ENCODE results near the gene TYW5. TPM values are rescaled to one million over a fixed set of nuclear protein-coding genes. Genes with fewer than 3 reads are reported as not detected.
"Not testable (repeated sequence)": the region's sequence is repeated elsewhere in the genome, so short reads cannot be mapped to it uniquely, and the experiment has no call there.

TYW5 gene
- total RNA-seq, 1 donor from 2014 or later, result 11.1 TPM

DNA sequence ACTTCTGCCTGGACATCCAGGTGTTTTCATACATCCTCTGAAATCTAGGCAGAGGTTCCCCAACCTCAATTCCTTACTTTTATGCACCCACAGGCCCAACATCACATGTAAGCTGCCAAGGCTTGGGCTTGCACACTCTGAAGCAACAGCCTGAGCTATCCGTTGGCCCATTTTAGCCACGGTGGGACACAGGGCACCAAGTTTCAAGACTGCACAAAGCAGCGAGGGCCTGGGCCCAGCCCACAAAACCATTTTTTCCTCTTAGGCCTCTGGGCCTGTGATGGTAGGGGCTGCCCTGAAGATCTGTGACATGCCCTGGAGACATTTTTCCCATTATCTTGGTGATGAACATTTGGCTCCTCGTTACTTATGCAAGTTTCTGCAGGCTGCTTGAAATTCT lies 38.3 kb downstream of the TYW5 start:
- no peak for DNase-seq (ENCODE audit: low spot score)

GRCh38 chr2:199914372-199914958 lies 40.8 kb downstream of the TYW5 start:
- DNase-seq (ENCODE audit: low spot score), result no peak

- not testable (repeated sequence) for DNase-seq (ENCODE audit: low spot score)
Measured at GRCh38 chr2:199912553-199913114, 42.7 kb downstream of the TYW5 start.

DNA sequence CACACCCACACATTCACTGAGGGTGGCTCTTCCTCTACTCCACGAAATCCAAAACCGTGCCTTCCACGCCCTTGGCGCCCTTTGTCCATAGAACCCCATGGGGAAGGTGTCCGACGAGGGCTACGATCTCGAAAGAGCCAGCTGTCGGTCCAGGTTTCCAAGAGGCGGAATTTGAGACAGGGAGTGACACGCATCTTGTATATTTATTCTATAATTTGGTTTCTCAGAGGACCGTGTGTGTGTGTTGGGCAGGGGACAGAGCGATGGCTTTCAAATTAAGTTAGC lies 43.5 kb downstream of the TYW5 start:
- no peak for DNase-seq (ENCODE audit: low spot score)

DNA sequence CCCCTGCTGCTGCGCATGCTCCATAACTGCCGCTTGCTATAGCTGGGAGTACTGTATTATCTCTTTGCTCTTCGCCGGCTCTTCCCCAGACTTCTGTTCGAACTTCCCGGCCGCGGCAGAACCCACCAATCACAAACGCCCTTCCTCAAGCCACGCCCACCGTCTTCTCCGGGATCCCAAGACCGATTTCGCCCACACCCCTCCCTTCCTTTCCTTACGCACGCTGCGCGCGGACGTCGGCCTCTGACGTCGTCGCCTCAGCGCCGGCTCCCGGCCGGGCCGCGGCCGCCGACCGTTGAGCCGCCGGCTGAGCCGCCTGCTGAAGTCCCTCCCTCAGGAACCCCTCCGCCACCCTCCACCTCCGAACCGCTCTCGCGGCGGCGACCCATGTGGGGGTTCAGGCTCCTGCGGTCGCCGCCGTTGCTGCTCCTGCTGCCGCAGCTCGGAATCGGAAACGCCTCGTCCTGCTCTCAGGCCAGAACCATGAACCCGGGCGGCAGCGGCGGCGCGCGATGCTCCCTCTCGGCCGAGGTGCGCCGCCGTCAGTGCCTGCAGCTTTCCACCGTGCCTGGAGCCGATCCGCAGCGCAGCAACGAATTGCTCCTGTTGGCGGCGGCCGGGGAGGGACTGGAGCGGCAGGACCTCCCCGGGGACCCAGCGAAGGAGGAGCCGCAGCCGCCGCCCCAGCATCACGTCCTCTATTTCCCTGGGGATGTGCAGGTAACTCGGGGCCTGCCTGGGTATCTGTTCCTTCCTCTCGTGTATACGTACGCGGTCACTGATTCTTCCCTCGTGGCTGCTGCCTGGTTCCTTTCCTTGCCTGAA lies 44.0 kb downstream of the TYW5 start, which contains the start of gene C2orf69:
C2orf69 (plus strand) TSS at position 242 of the 825 bp plus-strand sequence; CDS start at position 388, 146 bp downstream.
- DNase-seq (ENCODE audit: low spot score), result peak; percentile 97

DNA sequence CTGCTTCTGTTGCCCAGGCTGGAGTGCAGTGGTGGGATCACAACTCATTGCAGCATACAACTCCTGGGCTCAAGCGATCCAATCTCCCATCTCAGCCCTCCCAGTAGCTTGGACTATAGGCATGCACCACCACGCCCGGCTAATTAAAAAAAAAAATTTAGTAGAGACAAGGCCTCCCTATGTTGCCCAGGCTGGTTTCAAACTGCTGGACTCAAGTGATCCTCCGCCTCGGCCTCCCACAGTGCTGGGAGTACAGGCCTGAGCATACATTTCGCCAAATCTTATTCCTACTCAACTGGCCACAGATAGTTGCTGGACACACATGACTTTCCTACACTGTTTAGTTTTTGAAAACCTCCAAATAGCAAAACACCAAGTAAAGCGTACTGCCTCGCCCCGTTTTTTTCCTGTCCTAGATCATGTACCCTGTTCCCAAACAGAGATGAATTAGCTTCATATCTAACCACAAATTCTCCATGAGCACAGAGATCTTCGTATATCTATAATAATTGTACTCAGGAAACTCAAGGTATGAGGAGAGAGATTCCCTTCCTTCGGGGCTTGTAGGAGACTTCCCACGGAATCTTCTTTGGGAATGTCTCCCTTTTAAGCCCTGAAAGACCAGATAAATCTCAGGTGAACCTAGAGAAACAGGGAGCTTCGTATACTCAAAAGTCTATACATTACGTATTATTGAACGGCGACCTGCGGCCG lies 44.8 kb downstream of the TYW5 start:
- no peak for DNase-seq (ENCODE audit: low spot score)

DNA sequence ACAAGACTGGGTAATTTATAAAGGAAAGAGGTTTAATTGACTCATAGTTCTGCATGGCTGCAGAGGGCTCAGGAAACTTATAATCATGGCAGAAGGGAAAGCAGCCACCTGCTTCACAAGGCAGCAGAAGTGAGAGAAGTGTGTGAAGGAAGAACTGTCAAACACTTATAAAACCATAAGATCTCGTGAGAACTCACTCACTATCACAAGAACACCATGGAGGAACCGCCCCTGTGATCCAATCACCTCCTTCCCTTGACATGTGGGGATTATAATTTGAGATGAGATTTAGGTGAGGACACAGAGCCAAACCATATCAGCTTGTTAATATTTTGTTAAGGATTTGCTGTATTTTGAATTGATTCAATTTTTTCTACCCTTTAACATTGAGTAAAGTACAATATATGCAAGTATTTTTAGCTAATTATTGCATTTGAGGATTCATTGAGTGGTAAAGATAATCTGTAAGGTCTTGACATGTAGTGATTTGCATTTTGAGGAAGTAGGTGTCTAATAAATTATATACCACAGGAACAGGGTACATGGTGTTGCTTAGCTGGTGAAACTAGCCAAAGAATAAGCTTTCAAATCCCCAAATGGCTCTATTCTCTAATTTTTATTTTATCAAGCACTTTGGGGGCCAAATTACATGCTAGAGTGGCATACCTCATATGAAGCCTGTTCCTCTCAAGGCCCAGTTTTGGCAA lies 48.1 kb downstream of the TYW5 start:
- no peak for DNase-seq (ENCODE audit: low spot score)

- DNase-seq (ENCODE audit: low spot score), result no peak
Measured at GRCh38 chr2:199903111-199903510, 52.2 kb downstream of the TYW5 start.

- no peak for DNase-seq (ENCODE audit: low spot score)
Measured at GRCh38 chr2:199902486-199903110, 52.7 kb downstream of the TYW5 start.

- DNase-seq (ENCODE audit: low spot score), result no peak
Measured at GRCh38 chr2:199901942-199902341, 53.3 kb downstream of the TYW5 start.

GRCh38 chr2:199896617-199897016 lies 58.7 kb downstream of the TYW5 start:
- DNase-seq (ENCODE audit: low spot score), result no peak

- DNase-seq (ENCODE audit: low spot score), result no peak
Measured at GRCh38 chr2:199895406-199895805, 59.9 kb downstream of the TYW5 start.

GRCh38 chr2:199883474-199884212 lies 71.6 kb downstream of the TYW5 start:
- no peak for DNase-seq (ENCODE audit: low spot score)

DNA sequence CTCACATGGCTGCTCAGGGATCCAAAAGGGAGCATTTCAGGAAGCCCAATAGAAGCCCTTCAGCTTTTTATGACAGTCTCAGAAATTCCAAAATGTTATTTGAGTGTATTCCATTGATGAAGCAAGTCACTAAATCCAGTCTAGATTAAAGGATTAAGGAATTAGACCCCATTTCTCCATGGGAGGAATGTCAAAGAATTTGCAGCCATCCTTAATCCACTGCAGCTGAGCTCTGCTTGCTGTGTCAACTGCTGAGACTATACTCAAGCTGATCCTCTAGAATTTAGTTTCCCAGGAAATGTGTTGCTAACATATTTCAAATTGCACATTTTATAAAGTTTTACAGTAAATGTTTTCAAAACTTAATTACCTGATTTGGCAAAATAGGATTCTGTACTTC lies 72.6 kb downstream of the TYW5 start:
- no peak for DNase-seq (ENCODE audit: low spot score)

Other genes starting within 250 kb of the TYW5 start
- 1.5 TPM for gene FTCDNL1, start 104.3 kb downstream of the TYW5 start, total RNA-seq
- gene C2orf69, start 44.2 kb downstream of the TYW5 start, total RNA-seq, result 10.9 TPM
- 14.1 TPM for gene MAIP1, start 91 bp upstream of the TYW5 start, total RNA-seq

Measured in ureter (tissue), 1 donor.